ENCODE results near the gene PEX5L.
"Not testable (repeated sequence)": the region's sequence is repeated elsewhere in the genome, so short reads cannot be mapped to it uniquely, and the experiment has no call there.

PEX5L gene

GRCh38 chr3:179840985-179841384 lies 195.8 kb downstream of the PEX5L start:
- no peak for DNase-seq (ENCODE audit: low read depth in 2 of 2)

- no peak for DNase-seq (ENCODE audit: low read depth in 2 of 2)
These were observed 199.4 kb downstream of the PEX5L start for GRCh38 chr3:179837374-179837773.

GRCh38 chr3:179833294-179833693 lies 203.4 kb downstream of the PEX5L start:
- DNase-seq (ENCODE audit: low read depth in 2 of 2) = no peak

- no peak for DNase-seq (ENCODE audit: low read depth in 2 of 2)
These were observed 204.3 kb downstream of the PEX5L start for GRCh38 chr3:179832333-179832854.

- DNase-seq (ENCODE audit: low read depth in 2 of 2) = no peak
These were observed 207.3 kb downstream of the PEX5L start for GRCh38 chr3:179829401-179829800.

- DNase-seq (ENCODE audit: low read depth in 2 of 2) = no peak
These were observed 208.0 kb downstream of the PEX5L start for GRCh38 chr3:179828738-179829137.

GRCh38 chr3:179826247-179826637 lies 210.5 kb downstream of the PEX5L start:
- no peak for DNase-seq (ENCODE audit: low read depth in 2 of 2)

- no peak for DNase-seq (ENCODE audit: low read depth in 2 of 2)
These were observed 211.1 kb downstream of the PEX5L start for GRCh38 chr3:179825527-179826246.

- no peak for DNase-seq (ENCODE audit: low read depth in 2 of 2)
These were observed 214.4 kb downstream of the PEX5L start for GRCh38 chr3:179822296-179822695.

GRCh38 chr3:179819379-179819778 lies 217.4 kb downstream of the PEX5L start:
- DNase-seq (ENCODE audit: low read depth in 2 of 2) = no peak

- no peak for DNase-seq (ENCODE audit: low read depth in 2 of 2)
These were observed 224.7 kb downstream of the PEX5L start for GRCh38 chr3:179812096-179812382.

- no peak for DNase-seq (ENCODE audit: low read depth in 2 of 2)
These were observed 225.2 kb downstream of the PEX5L start for GRCh38 chr3:179811321-179812095.

GRCh38 chr3:179809639-179810038 lies 227.1 kb downstream of the PEX5L start:
- DNase-seq (ENCODE audit: low read depth in 2 of 2) = no peak

GRCh38 chr3:179807588-179807987 lies 229.1 kb downstream of the PEX5L start:
- DNase-seq (ENCODE audit: low read depth in 2 of 2) = no peak

GRCh38 chr3:179806177-179806576 lies 230.6 kb downstream of the PEX5L start:
- no peak for DNase-seq (ENCODE audit: low read depth in 2 of 2)

GRCh38 chr3:179801856-179802255 lies 234.9 kb downstream of the PEX5L start:
- DNase-seq (ENCODE audit: low read depth in 2 of 2) = no peak

- DNase-seq (ENCODE audit: low read depth in 2 of 2) = no peak
These were observed 235.5 kb downstream of the PEX5L start for GRCh38 chr3:179801263-179801662.

- DNase-seq (ENCODE audit: low read depth in 2 of 2) = no peak
These were observed 239.5 kb downstream of the PEX5L start for GRCh38 chr3:179797192-179797591.

- DNase-seq (ENCODE audit: low read depth in 2 of 2) = no peak
These were observed 240.3 kb downstream of the PEX5L start for GRCh38 chr3:179796421-179796820.

GRCh38 chr3:179794355-179794754 lies 242.4 kb downstream of the PEX5L start:
- DNase-seq (ENCODE audit: low read depth in 2 of 2) = no peak

GRCh38 chr3:179791793-179792192 lies 244.9 kb downstream of the PEX5L start:
- no peak for DNase-seq (ENCODE audit: low read depth in 2 of 2)

- no peak for DNase-seq (ENCODE audit: low read depth in 2 of 2)
These were observed 247.7 kb downstream of the PEX5L start for GRCh38 chr3:179788996-179789395.

GRCh38 chr3:179782841-179783240 lies 253.9 kb downstream of the PEX5L start:
- DNase-seq (ENCODE audit: low read depth in 2 of 2) = not testable (repeated sequence)

Data from stimulated activated CD4-positive, alpha-beta T cell treated with anti-CD3 and anti-CD28 coated beads, Interleukin-1b, Interleukin-23, amount 100 ng/mL, for 4 hours (primary cell).